ENCODE results near the gene KCNQ1.

GRCh38 chr11:2483426-2483825 lies 38.6 kb downstream of the KCNQ1 start:
- TF ChIP-seq CTCF (IDR thresholded peaks at IDR 0.05; ENCODE audit: low read length) (no peak), EZH2 (IDR thresholded peaks at IDR 0.05; ENCODE audit: borderline replicate concordance, low read length) (no peak)
